Thoracic aorta (tissue), 2 donors: ENCODE measurements around the gene TRAPPC13. TPM values are rescaled to one million over a fixed set of nuclear protein-coding genes. Genes with fewer than 3 reads are reported as not detected.

Source experiments
- ATAC-seq: fragments of 150-250 bp; one replicate; pipeline ENCODE4 v1.8.0; 2017; ENCODE audit warnings: low read depth; ENCODE audit not compliant: insufficient number of reproducible peaks, low FRiP score
- DNase-seq: peaks from one replicate; pipeline ENCODE4 v3.0.0-alpha.2; 2020; ENCODE audit warnings: low spot score
- H3K27ac ChIP-seq, 2 donors: fragments of 200-600 bp; sonication (generic); 1 replicate in 1 of 2; 2 replicates in 1 of 2; pipeline ENCODE4 v1.5.1; 2016; ENCODE audit warnings: mild to moderate bottlenecking in 2 of 2, moderate library complexity in 2 of 2
- H3K27me3 ChIP-seq: fragments of 200-600 bp; sonication (generic); replicated peaks from 2 replicates; pipeline ENCODE4 v1.6.0; 2016; ENCODE audit warnings: mild to moderate bottlenecking; ENCODE audit not compliant: insufficient read depth
- H3K36me3 ChIP-seq: fragments of 200-600 bp; sonication (generic); one replicate; pipeline ENCODE4 v1.5.1; 2016
- H3K4me1 ChIP-seq, 2 donors: fragments of 200-600 bp; sonication (generic); 1 replicate in 1 of 2; 2 replicates in 1 of 2; pipeline versions ENCODE4 v1.5.1 to v1.6.0; 2016; ENCODE audit warnings: low read depth in 2 of 2, mild to moderate bottlenecking in 1 of 2; ENCODE audit not compliant: control insufficient read depth in 1 of 2
- H3K4me3 ChIP-seq: fragments of 200-600 bp; sonication (generic); 2 replicates; pipeline ENCODE4 v1.5.1; 2016; ENCODE audit warnings: mild to moderate bottlenecking
- H3K9me3 ChIP-seq: fragments of 200-600 bp; sonication (generic); 2 replicates; pipeline ENCODE4 v1.5.1; 2016
- CTCF ChIP-seq: fragments of 200-600 bp; sonication (generic); IDR thresholded peaks from one replicate; pipeline ENCODE4 v1.5.1; 2019; ENCODE audit warnings: antibody characterized with exemption
- total RNA-seq, 2 donors: library from RNA; depleted of rRNA; stranded (reverse); fragments of >200 nt; gene quantifications; one replicate each; pipeline versions ENCODE4 v1.1.0 to v1.2.3, GENCODE V29; 2016

Gene TRAPPC13
- total RNA-seq, 2 donors from 2014 or later, result 9.7 to 14.4 TPM

- no peaks in the 10 kb centered on the region for H3K36me3 ChIP-seq
- peak overlapping the region; percentile 92 for H3K4me3 ChIP-seq
- no peak for TF ChIP-seq CTCF
- no peak overlapping the region for H3K27ac ChIP-seq
- H3K9me3 ChIP-seq, result no peaks in the 10 kb centered on the region
- DNase-seq (no peak), ATAC-seq (no peak)
- no peaks in the 10 kb centered on the region for H3K27me3 ChIP-seq
- peaks cover 25 to 34% of the 10 kb centered on the region in 2 donors for H3K4me1 ChIP-seq
Observed at GRCh38 chr5:65625743-65626142, 916 bp downstream of the TRAPPC13 start.

DNA sequence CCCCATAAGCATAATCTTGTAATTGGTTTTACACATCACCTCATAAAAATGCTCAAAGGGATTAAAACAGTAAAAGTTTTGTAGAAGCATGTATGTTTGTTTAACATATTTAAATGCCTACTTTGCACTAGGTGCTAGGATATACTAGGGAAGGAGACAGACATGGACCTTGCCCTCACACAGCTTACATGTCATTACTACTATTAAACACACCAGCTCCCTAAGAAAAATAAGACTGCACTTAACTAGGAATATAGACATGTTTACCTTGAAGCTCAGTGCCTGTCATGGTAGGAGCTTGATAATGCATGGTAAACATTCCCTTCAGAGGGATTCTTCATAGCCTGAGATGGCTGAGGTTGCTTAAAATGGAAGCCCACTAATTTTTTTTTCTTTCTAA, 6.2 kb downstream of the TRAPPC13 start:
- Histone ChIP-seq H3K27ac (no peak overlapping the region), H3K4me1 (peaks cover 3 to 5% of the 10 kb centered on the region in 2 donors), H3K9me3 (no peaks in the 10 kb centered on the region), H3K27me3 (no peaks in the 10 kb centered on the region), H3K4me3 (no peak overlapping the region), H3K36me3 (peaks cover 3% of the 10 kb centered on the region)
- ATAC-seq (no peak), DNase-seq (no peak)
- TF ChIP-seq CTCF, result no peak

- no peak for ATAC-seq
- Histone ChIP-seq H3K4me3 (no peak overlapping the region), H3K9me3 (no peaks in the 10 kb centered on the region), H3K27me3 (no peaks in the 10 kb centered on the region), H3K4me1 (no peaks in the 10 kb centered on the region), H3K36me3 (peaks cover 24% of the 10 kb centered on the region), H3K27ac (no peak overlapping the region)
- no peak for TF ChIP-seq CTCF
- DNase-seq, result no peak
Observed at GRCh38 chr5:65640240-65640639, 15.4 kb downstream of the TRAPPC13 start.

GRCh38 chr5:65646938-65647337, 22.1 kb downstream of the TRAPPC13 start:
- Histone ChIP-seq H3K27me3 (no peaks in the 10 kb centered on the region), H3K4me1 (no peaks in the 10 kb centered on the region), H3K9me3 (no peaks in the 10 kb centered on the region), H3K4me3 (no peak overlapping the region), H3K36me3 (no peaks in the 10 kb centered on the region), H3K27ac (no peak overlapping the region)
- no peak for TF ChIP-seq CTCF
- no peak for DNase-seq
- no peak for ATAC-seq

GRCh38 chr5:65647941-65648340, 23.1 kb downstream of the TRAPPC13 start:
- Histone ChIP-seq H3K4me1 (no peaks in the 10 kb centered on the region), H3K27ac (no peak overlapping the region), H3K36me3 (no peaks in the 10 kb centered on the region), H3K4me3 (no peak overlapping the region), H3K27me3 (no peaks in the 10 kb centered on the region), H3K9me3 (no peaks in the 10 kb centered on the region)
- DNase-seq (no peak), ATAC-seq (no peak)
- TF ChIP-seq CTCF, result no peak
